ENCODE results near the gene RELN.

RELN gene

GRCh38 chr7:103955985-103956384 is 33.5 kb downstream of the RELN start:
- Histone ChIP-seq H3K27ac (ENCODE audit: low read depth, low read length) (no peak overlapping the region), H3K4me3 (ENCODE audit: low read length) (no peak overlapping the region), H3K36me3 (ENCODE audit: control insufficient read depth, insufficient read depth, low read length) (no peaks in the 10 kb centered on the region), H3K27me3 (ENCODE audit: control insufficient read depth, insufficient read depth, low read length) (no peaks in the 10 kb centered on the region), H3K4me1 (ENCODE audit: control insufficient read depth, insufficient read depth, low read length) (no peaks in the 10 kb centered on the region), H3K9ac (ENCODE audit: low read length) (no peak overlapping the region)

DNA sequence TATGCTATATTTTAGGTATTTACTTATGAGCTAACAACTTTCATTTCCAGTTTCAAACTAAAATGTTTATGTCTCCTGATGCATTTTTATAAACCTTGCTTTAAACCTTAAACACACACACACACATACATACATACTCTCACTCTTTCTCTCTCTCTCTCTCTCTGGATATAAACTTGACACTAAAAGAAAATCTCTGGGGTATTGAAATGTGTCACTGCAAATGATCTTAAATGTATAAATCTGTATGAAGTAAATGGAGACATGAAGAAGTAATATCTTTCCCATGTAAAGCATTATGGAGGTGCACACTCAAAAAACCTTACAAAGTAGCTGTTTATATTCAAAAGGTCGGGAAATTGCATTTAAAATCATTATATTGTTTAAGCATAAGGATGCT is 37.0 kb downstream of the RELN start:
- no peaks in the 10 kb centered on the region for H3K4me1 ChIP-seq (ENCODE audit: control insufficient read depth, insufficient read depth, low read length)
- no peaks in the 10 kb centered on the region for H3K36me3 ChIP-seq (ENCODE audit: control insufficient read depth, insufficient read depth, low read length)
- no peak overlapping the region for H3K9ac ChIP-seq (ENCODE audit: low read length)
- H3K27ac ChIP-seq (ENCODE audit: low read depth, low read length) = no peak overlapping the region
- H3K27me3 ChIP-seq (ENCODE audit: control insufficient read depth, insufficient read depth, low read length) = no peaks in the 10 kb centered on the region
- no peak overlapping the region for H3K4me3 ChIP-seq (ENCODE audit: low read length)

DNA sequence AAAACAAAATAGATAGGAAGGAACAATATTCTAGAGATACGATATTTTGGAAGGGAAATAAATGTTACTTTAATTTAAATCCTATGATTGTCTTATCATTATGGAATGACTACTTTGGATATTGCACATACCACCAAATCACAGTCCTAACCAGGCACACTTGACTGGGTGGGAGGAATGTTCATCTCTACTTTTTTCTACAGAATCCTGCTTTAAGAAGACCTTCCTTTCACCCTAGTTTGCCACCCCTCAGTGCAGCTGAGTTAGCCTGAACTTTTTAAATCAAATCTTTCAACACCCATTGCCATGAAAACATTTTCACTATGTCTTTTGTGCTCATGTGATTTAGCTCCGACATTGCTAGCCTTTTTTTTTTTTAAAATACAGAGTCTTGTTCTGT is 38.1 kb downstream of the RELN start:
- Histone ChIP-seq H3K4me1 (ENCODE audit: control insufficient read depth, insufficient read depth, low read length) (no peaks in the 10 kb centered on the region), H3K9ac (ENCODE audit: low read length) (no peak overlapping the region), H3K27ac (ENCODE audit: low read depth, low read length) (no peak overlapping the region), H3K27me3 (ENCODE audit: control insufficient read depth, insufficient read depth, low read length) (no peaks in the 10 kb centered on the region), H3K4me3 (ENCODE audit: low read length) (no peak overlapping the region), H3K36me3 (ENCODE audit: control insufficient read depth, insufficient read depth, low read length) (no peaks in the 10 kb centered on the region)

GRCh38 chr7:103949374-103949773 is 40.1 kb downstream of the RELN start:
- Histone ChIP-seq H3K27ac (ENCODE audit: low read depth, low read length) (no peak overlapping the region), H3K4me3 (ENCODE audit: low read length) (no peak overlapping the region), H3K9ac (ENCODE audit: low read length) (no peak overlapping the region), H3K27me3 (ENCODE audit: control insufficient read depth, insufficient read depth, low read length) (no peaks in the 10 kb centered on the region), H3K4me1 (ENCODE audit: control insufficient read depth, insufficient read depth, low read length) (no peaks in the 10 kb centered on the region), H3K36me3 (ENCODE audit: control insufficient read depth, insufficient read depth, low read length) (no peaks in the 10 kb centered on the region)

GRCh38 chr7:103947026-103947655 is 42.3 kb downstream of the RELN start:
- H3K36me3 ChIP-seq (ENCODE audit: control insufficient read depth, insufficient read depth, low read length) = no peaks in the 10 kb centered on the region
- H3K27ac ChIP-seq (ENCODE audit: low read depth, low read length) = no peak overlapping the region
- no peaks in the 10 kb centered on the region for H3K27me3 ChIP-seq (ENCODE audit: control insufficient read depth, insufficient read depth, low read length)
- no peak overlapping the region for H3K4me3 ChIP-seq (ENCODE audit: low read length)
- no peaks in the 10 kb centered on the region for H3K4me1 ChIP-seq (ENCODE audit: control insufficient read depth, insufficient read depth, low read length)
- no peak overlapping the region for H3K9ac ChIP-seq (ENCODE audit: low read length)

- Histone ChIP-seq H3K4me3 (ENCODE audit: low read length) (no peak overlapping the region), H3K27ac (ENCODE audit: low read depth, low read length) (no peak overlapping the region)
Observed at GRCh38 chr7:103944230-103944900, 45.1 kb downstream of the RELN start.

DNA sequence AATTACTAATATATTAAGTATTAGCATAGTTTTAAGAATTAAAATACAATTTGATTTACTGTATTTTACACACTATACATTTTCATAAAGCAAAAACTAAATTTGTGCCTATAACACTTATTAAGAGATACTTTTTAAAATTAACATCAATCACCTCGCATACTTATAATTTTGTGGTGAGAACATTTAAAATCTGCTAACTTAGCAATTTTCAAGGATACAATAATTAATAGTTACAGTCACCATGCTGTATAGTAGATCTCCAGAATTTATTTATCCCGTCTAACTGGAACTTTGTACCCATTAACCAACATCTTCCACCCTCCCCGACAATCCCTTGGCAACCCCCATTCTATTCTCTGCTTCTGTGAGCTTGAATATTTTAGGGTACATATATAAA is 47.5 kb downstream of the RELN start:
- no peaks in the 10 kb centered on the region for H3K4me1 ChIP-seq (ENCODE audit: control insufficient read depth, insufficient read depth, low read length)
- no peak overlapping the region for H3K27ac ChIP-seq (ENCODE audit: low read depth, low read length)
- no peak overlapping the region for H3K4me3 ChIP-seq (ENCODE audit: low read length)
- H3K27me3 ChIP-seq (ENCODE audit: control insufficient read depth, insufficient read depth, low read length) = no peaks in the 10 kb centered on the region
- no peaks in the 10 kb centered on the region for H3K36me3 ChIP-seq (ENCODE audit: control insufficient read depth, insufficient read depth, low read length)
- no peak overlapping the region for H3K9ac ChIP-seq (ENCODE audit: low read length)

More at GRCh38 chr7:103944230-103944900, 45.1 kb downstream of the RELN start:
- H3K4me1 ChIP-seq (ENCODE audit: control insufficient read depth, insufficient read depth, low read length) = no peaks in the 10 kb centered on the region
- H3K27me3 ChIP-seq (ENCODE audit: control insufficient read depth, insufficient read depth, low read length) = no peaks in the 10 kb centered on the region
- no peak overlapping the region for H3K9ac ChIP-seq (ENCODE audit: low read length)
- H3K36me3 ChIP-seq (ENCODE audit: control insufficient read depth, insufficient read depth, low read length) = no peaks in the 10 kb centered on the region

GRCh38 chr7:103940382-103941268 is 48.8 kb downstream of the RELN start:
- Histone ChIP-seq H3K36me3 (ENCODE audit: control insufficient read depth, insufficient read depth, low read length) (no peaks in the 10 kb centered on the region), H3K27ac (ENCODE audit: low read depth, low read length) (no peak overlapping the region), H3K4me3 (ENCODE audit: low read length) (no peak overlapping the region), H3K27me3 (ENCODE audit: control insufficient read depth, insufficient read depth, low read length) (no peaks in the 10 kb centered on the region), H3K4me1 (ENCODE audit: control insufficient read depth, insufficient read depth, low read length) (no peaks in the 10 kb centered on the region), H3K9ac (ENCODE audit: low read length) (no peak overlapping the region)

DNA sequence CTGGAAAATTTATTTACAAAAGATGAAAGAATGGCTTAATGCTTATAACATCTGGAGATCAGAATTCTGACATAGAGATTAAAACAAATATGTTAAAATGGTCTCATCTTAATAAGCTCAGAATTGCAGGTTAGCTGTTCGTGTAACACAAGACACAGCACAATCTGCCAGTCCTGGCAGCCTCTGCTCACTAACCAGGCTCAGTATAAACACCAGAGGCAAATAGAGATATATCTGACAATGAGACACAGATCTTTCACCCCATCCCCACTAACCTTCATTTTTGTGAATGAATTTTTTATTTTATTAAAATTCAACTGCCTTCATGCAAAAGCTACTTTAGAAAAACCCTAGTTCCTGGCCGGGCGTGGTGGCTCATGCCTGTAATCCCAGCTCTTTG is 51.8 kb downstream of the RELN start:
- no peak overlapping the region for H3K4me3 ChIP-seq (ENCODE audit: low read length)
- H3K36me3 ChIP-seq (ENCODE audit: control insufficient read depth, insufficient read depth, low read length) = no peaks in the 10 kb centered on the region
- no peaks in the 10 kb centered on the region for H3K27me3 ChIP-seq (ENCODE audit: control insufficient read depth, insufficient read depth, low read length)
- H3K27ac ChIP-seq (ENCODE audit: low read depth, low read length) = no peak overlapping the region
- H3K4me1 ChIP-seq (ENCODE audit: control insufficient read depth, insufficient read depth, low read length) = no peaks in the 10 kb centered on the region
- H3K9ac ChIP-seq (ENCODE audit: low read length) = no peak overlapping the region

GRCh38 chr7:103936558-103936957 is 52.9 kb downstream of the RELN start:
- Histone ChIP-seq H3K27me3 (ENCODE audit: control insufficient read depth, insufficient read depth, low read length) (no peaks in the 10 kb centered on the region), H3K27ac (ENCODE audit: low read depth, low read length) (no peak overlapping the region), H3K4me1 (ENCODE audit: control insufficient read depth, insufficient read depth, low read length) (no peaks in the 10 kb centered on the region), H3K4me3 (ENCODE audit: low read length) (no peak overlapping the region), H3K9ac (ENCODE audit: low read length) (no peak overlapping the region), H3K36me3 (ENCODE audit: control insufficient read depth, insufficient read depth, low read length) (no peaks in the 10 kb centered on the region)

DNA sequence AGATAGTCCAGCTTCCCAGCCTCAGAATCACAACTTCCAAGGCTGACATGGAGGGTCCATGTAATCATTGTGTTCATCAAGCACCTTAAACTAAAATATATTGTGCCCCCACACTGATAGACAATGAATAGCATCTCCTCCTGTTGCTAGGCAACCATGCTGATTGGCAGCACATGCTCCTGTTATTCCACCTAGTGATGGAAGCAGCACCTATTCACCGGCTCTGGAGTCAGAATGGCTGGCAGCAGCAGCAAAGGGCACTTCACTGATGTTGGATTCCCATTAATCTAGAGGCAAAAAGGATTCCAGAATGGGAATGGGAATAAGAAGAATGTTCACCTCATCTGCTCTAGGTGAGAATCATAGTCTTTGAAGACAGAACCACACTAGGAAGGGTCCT is 55.0 kb downstream of the RELN start:
- Histone ChIP-seq H3K27me3 (ENCODE audit: control insufficient read depth, insufficient read depth, low read length) (no peaks in the 10 kb centered on the region), H3K4me3 (ENCODE audit: low read length) (no peak overlapping the region), H3K4me1 (ENCODE audit: control insufficient read depth, insufficient read depth, low read length) (no peaks in the 10 kb centered on the region), H3K36me3 (ENCODE audit: control insufficient read depth, insufficient read depth, low read length) (no peaks in the 10 kb centered on the region), H3K27ac (ENCODE audit: low read depth, low read length) (no peak overlapping the region), H3K9ac (ENCODE audit: low read length) (no peak overlapping the region)

DNA sequence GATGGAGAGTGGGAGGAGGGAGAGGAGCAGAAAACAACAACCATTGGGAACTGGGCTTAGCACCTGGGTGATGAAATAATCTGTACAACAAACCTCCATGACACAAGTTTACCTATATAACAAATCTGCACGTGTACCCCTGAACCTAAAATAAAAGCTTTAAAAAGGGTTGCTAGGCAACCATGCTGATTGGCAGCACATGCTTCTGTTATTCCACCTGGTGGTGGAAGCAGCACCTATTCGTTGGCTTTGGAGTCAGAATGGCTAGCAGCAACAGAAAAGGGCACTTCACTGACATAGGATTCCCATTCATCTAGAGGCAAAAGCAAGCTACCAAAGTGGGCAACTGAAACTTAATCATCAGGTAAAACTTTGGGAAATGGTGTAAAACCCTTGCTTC is 57.1 kb downstream of the RELN start:
- no peaks in the 10 kb centered on the region for H3K27me3 ChIP-seq (ENCODE audit: control insufficient read depth, insufficient read depth, low read length)
- no peak overlapping the region for H3K27ac ChIP-seq (ENCODE audit: low read depth, low read length)
- H3K4me1 ChIP-seq (ENCODE audit: control insufficient read depth, insufficient read depth, low read length) = no peaks in the 10 kb centered on the region
- no peak overlapping the region for H3K9ac ChIP-seq (ENCODE audit: low read length)
- H3K4me3 ChIP-seq (ENCODE audit: low read length) = no peak overlapping the region
- no peaks in the 10 kb centered on the region for H3K36me3 ChIP-seq (ENCODE audit: control insufficient read depth, insufficient read depth, low read length)

All from rectal smooth muscle tissue (tissue), 1 donor.